ENCODE data around the gene KREMEN2.
A peak's percentile ranks its signal among the peaks of the same experiment; 100 is the strongest.

The KREMEN2 gene

GRCh38 chr16:2954656-2955381 is 9.3 kb upstream of the KREMEN2 start:
- H3K9ac ChIP-seq = peak overlapping the region in 7 of 11 experiments; percentile 19 to 76 (median 63); a peak in 12 of 22 replicates
- H3K4me1 ChIP-seq = peaks cover 40 to 85% (median 75%) of the 10 kb centered on the region in 10 experiments
- peaks cover 0 to 17% (median 0%) of the 10 kb centered on the region in 11 experiments; a peak in 4 of 22 replicates for H4K20me1 ChIP-seq
- H3K27ac ChIP-seq = peak overlapping the region in 8 of 11 experiments; percentile 7 to 86 (median 66); a peak in 15 of 22 replicates
- H3K27me3 ChIP-seq = peaks cover 0 to 25% (median 0%) of the 10 kb centered on the region in 11 experiments; a peak in 4 of 22 replicates
- peak overlapping the region in 1 of 10 experiments; percentile 39; a peak in 1 of 20 replicates for H3K4me3 ChIP-seq
- peaks cover 0 to 6% (median under 1%) of the 10 kb centered on the region in 11 experiments; a peak in 6 of 22 replicates for H3K36me3 ChIP-seq
- no peaks in the 10 kb centered on the region for H3K9me3 ChIP-seq (replicated peaks in 1 of 11)
- H3K4me2 ChIP-seq = peak overlapping the region; percentile 68 to 95 (median 90); a peak in 20 of 22 replicates
- no peak for TF ChIP-seq Cebpa-rat (IDR thresholded peaks at IDR 0.05)

GRCh38 chr16:2955438-2955778 is 8.7 kb upstream of the KREMEN2 start:
- peaks cover 0 to 11% (median 0%) of the 10 kb centered on the region in 11 experiments; a peak in 2 of 22 replicates for H4K20me1 ChIP-seq
- H3K36me3 ChIP-seq = no peaks in the 10 kb centered on the region
- H3K9me3 ChIP-seq (replicated peaks in 1 of 11) = no peaks in the 10 kb centered on the region
- peak overlapping the region in 5 of 11 experiments; percentile 53 to 76 (median 69); a peak in 7 of 22 replicates for H3K9ac ChIP-seq
- no peak overlapping the region for H3K4me3 ChIP-seq
- H3K27ac ChIP-seq = peak overlapping the region in 7 of 11 experiments; percentile 55 to 86 (median 67); a peak in 10 of 22 replicates
- no peak for TF ChIP-seq Cebpa-rat (IDR thresholded peaks at IDR 0.05)
- H3K4me1 ChIP-seq = peaks cover 40 to 86% (median 77%) of the 10 kb centered on the region in 10 experiments
- H3K4me2 ChIP-seq = peak overlapping the region; percentile 68 to 95 (median 90); a peak in 20 of 22 replicates
- peaks cover 0 to 25% (median 0%) of the 10 kb centered on the region in 11 experiments; a peak in 4 of 22 replicates for H3K27me3 ChIP-seq

- Histone ChIP-seq H3K9me3 (replicated peaks in 1 of 11) (no peaks in the 10 kb centered on the region), H3K27ac (peak overlapping the region in 6 of 11 experiments; percentile 6 to 86 (median 44); a peak in 9 of 22 replicates), H3K9ac (peak overlapping the region in 8 of 11 experiments; percentile 19 to 60 (median 38); a peak in 7 of 22 replicates), H3K4me2 (peak overlapping the region; percentile 68 to 95 (median 90)), H3K36me3 (no peaks in the 10 kb centered on the region), H3K4me3 (peak overlapping the region in 2 of 10 experiments; percentile 14 to 23; a peak in 1 of 20 replicates), H3K27me3 (peaks cover 0 to 25% (median 0%) of the 10 kb centered on the region in 11 experiments; a peak in 4 of 22 replicates), H3K4me1 (peaks cover 38 to 86% (median 76%) of the 10 kb centered on the region in 10 experiments), H4K20me1 (0 out of 22 replicates have a peak, but pooled peaks cover 0 to 6% (median 0%) of the 10 kb centered on the region in 11 experiments)
- no peak for TF ChIP-seq Cebpa-rat (IDR thresholded peaks at IDR 0.05)
Observed at GRCh38 chr16:2955779-2956578, 8.1 kb upstream of the KREMEN2 start.

- Histone ChIP-seq H3K9ac (peak overlapping the region in 4 of 11 experiments; percentile 22 to 60 (median 35); a peak in 2 of 22 replicates), H3K4me3 (no peak overlapping the region), H3K4me1 (peaks cover 36 to 85% (median 75%) of the 10 kb centered on the region in 10 experiments), H4K20me1 (peaks cover 0 to 9% (median 0%) of the 10 kb centered on the region in 11 experiments; a peak in 1 of 22 replicates), H3K36me3 (no peaks in the 10 kb centered on the region), H3K27me3 (peaks cover 0 to 25% (median 0%) of the 10 kb centered on the region in 11 experiments; a peak in 4 of 22 replicates), H3K27ac (peak overlapping the region in 5 of 11 experiments; percentile 6 to 59 (median 40); a peak in 5 of 22 replicates), H3K4me2 (peak overlapping the region; percentile 68 to 95 (median 90)), H3K9me3 (replicated peaks in 1 of 11) (no peaks in the 10 kb centered on the region)
- TF ChIP-seq Cebpa-rat (IDR thresholded peaks at IDR 0.05) = no peak
Observed at GRCh38 chr16:2956579-2956956, 7.5 kb upstream of the KREMEN2 start.

- Histone ChIP-seq H3K4me1 (peaks cover 46 to 84% (median 74%) of the 10 kb centered on the region in 10 experiments), H3K27me3 (peaks cover 0 to 32% (median 17%) of the 10 kb centered on the region in 11 experiments; a peak in 14 of 22 replicates), H3K4me3 (no peak overlapping the region), H3K4me2 (peak overlapping the region in 6 of 11 experiments; percentile 16 to 59 (median 44); a peak in 10 of 22 replicates), H4K20me1 (peaks cover 0 to 29% (median 4%) of the 10 kb centered on the region in 11 experiments; a peak in 10 of 22 replicates), H3K27ac (no peak overlapping the region), H3K36me3 (no peaks in the 10 kb centered on the region), H3K9me3 (replicated peaks in 1 of 11) (no peaks in the 10 kb centered on the region), H3K9ac (no peak overlapping the region)
- no peak for TF ChIP-seq Cebpa-rat (IDR thresholded peaks at IDR 0.05)
Observed at GRCh38 chr16:2959206-2959605, 4.9 kb upstream of the KREMEN2 start.

GRCh38 chr16:2960183-2961010 is 3.7 kb upstream of the KREMEN2 start:
- H4K20me1 ChIP-seq = peaks cover 0 to 39% (median 10%) of the 10 kb centered on the region in 11 experiments; a peak in 15 of 22 replicates
- peak overlapping the region in 8 of 11 experiments; percentile 1 to 59 (median 46); a peak in 14 of 22 replicates for H3K4me2 ChIP-seq
- no peak overlapping the region for H3K4me3 ChIP-seq
- no peak overlapping the region for H3K27ac ChIP-seq
- no peak for TF ChIP-seq Cebpa-rat (IDR thresholded peaks at IDR 0.05)
- H3K9me3 ChIP-seq (replicated peaks in 1 of 11) = no peaks in the 10 kb centered on the region
- peaks cover 44 to 81% (median 72%) of the 10 kb centered on the region in 10 experiments for H3K4me1 ChIP-seq
- H3K36me3 ChIP-seq = no peaks in the 10 kb centered on the region
- H3K9ac ChIP-seq = no peak overlapping the region
- H3K27me3 ChIP-seq = peaks cover 0 to 33% (median 17%) of the 10 kb centered on the region in 11 experiments; a peak in 14 of 22 replicates

- Histone ChIP-seq H3K4me3 (peak overlapping the region in 7 of 10 experiments; percentile 20 to 74 (median 67); a peak in 8 of 20 replicates), H3K27me3 (peaks cover 0 to 33% (median 17%) of the 10 kb centered on the region in 11 experiments; a peak in 14 of 22 replicates), H3K9ac (peak overlapping the region in 4 of 11 experiments; percentile 45 to 74 (median 71); a peak in 8 of 22 replicates), H3K36me3 (peaks cover 0 to 3% (median 0%) of the 10 kb centered on the region in 11 experiments; a peak in 2 of 22 replicates), H3K27ac (no peak overlapping the region; a peak in 1 of 22 replicates), H3K4me1 (peaks cover 40 to 79% (median 68%) of the 10 kb centered on the region in 10 experiments), H4K20me1 (peaks cover 0 to 51% (median 22%) of the 10 kb centered on the region in 11 experiments; a peak in 15 of 22 replicates), H3K4me2 (peak overlapping the region; percentile 53 to 100 (median 99)), H3K9me3 (replicated peaks in 1 of 11) (no peaks in the 10 kb centered on the region)
- no peak for TF ChIP-seq Cebpa-rat (IDR thresholded peaks at IDR 0.05)
Observed at GRCh38 chr16:2962334-2963073, 1.6 kb upstream of the KREMEN2 start.

All from BLaER1 treated with 17β-estradiol and CSF1 and Interleukin-3, amounts not matched to agents 10 nM and 100 nM (cell line).